Activated CD4-positive, alpha-beta T cell treated with anti-CD3 and anti-CD28 coated beads, Interleukin-2, Interleukin-4, amounts not matched to agents 100 ng/mL and 50 ng/mL, durations not matched to agents 16 hours and 8 hours (primary cell): ENCODE data around the gene COQ7.

Experiments used
- DNase-seq: peaks from one replicate; pipeline ENCODE4 v3.0.0-alpha.2; 2020; ENCODE audit warnings: low spot score

The COQ7 gene

DNA sequence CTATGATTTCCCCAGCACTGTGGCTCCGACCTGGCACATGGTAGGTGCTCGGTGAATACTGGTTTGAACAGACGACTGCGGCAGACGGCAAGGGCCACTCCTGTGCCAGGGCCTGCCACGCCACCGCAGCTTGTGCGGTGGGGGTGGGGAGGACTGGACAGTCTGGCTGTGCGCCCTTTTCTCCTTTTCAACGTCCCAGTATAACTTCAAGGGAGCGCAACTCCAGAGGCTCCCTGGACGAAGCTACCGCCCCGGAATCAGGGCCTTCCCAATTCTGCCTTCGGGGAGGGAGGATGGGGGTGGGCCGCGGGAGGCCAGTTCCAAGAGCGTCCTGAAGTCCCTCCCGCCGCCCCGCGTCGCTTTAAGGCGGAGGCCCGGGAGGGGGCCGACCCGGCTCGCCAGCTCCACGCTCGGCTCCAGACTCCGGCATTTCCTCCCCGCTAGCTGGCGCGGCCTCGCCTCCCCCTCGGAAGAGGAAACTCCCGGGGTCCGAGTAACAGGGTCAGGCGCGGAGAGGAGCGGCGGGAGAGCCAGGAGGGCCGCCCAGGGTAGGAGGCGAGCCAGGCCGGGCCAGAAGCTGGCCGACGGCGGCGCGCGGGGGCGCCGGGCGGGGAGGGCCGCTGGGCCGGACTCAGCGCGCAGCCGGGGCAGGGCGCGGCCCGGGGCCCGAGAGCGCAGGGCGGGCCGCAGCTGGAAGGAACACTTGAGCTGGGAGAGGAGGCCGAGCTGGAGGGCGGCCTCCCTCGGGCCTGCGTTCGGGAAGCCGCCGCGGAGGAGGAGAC is 46.4 kb downstream of the COQ7 start, which contains the start of gene ITPRIPL2:
Gene ITPRIPL2 (plus strand): TSS at position 388 of the 782 bp plus-strand sequence. CDS start 498 bp downstream, outside the sequence.
- peak; percentile 33 for DNase-seq

DNA sequence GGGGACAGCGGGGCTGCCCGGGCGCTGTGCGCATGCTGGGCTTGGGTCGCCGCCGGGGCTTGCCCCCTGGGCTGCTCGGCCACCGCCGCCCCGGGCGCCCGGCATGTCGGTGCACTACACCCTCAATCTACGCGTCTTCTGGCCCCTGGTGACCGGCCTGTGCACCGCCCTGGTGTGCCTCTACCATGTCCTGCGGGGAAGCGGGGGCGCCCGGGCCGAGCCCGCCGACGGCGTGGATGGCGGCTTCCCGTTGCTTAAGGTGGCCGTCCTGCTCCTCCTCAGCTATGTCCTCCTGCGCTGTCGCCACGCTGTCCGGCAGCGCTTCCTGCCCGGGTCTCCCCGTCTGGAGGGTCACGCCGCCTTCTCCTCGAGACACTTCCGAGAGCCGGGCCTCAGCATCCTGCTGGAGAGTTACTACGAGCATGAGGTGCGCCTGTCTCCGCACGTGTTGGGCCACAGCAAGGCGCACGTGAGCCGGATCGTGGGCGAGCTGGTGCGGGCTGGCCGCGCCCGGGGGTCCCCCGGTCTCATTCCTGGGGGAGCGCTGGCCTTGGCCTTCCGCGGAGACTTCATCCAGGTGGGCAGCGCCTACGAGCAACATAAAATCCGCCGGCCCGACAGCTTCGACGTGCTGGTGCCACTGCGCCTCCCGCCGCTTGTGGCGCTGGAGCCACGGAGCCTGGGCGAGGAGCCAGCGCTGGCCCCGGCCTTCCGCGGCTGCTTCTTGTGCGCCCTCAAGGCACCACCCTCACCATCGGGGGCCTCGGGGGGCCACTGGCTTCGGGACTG is 47.1 kb downstream of the COQ7 start:
- no peak for DNase-seq

DNA sequence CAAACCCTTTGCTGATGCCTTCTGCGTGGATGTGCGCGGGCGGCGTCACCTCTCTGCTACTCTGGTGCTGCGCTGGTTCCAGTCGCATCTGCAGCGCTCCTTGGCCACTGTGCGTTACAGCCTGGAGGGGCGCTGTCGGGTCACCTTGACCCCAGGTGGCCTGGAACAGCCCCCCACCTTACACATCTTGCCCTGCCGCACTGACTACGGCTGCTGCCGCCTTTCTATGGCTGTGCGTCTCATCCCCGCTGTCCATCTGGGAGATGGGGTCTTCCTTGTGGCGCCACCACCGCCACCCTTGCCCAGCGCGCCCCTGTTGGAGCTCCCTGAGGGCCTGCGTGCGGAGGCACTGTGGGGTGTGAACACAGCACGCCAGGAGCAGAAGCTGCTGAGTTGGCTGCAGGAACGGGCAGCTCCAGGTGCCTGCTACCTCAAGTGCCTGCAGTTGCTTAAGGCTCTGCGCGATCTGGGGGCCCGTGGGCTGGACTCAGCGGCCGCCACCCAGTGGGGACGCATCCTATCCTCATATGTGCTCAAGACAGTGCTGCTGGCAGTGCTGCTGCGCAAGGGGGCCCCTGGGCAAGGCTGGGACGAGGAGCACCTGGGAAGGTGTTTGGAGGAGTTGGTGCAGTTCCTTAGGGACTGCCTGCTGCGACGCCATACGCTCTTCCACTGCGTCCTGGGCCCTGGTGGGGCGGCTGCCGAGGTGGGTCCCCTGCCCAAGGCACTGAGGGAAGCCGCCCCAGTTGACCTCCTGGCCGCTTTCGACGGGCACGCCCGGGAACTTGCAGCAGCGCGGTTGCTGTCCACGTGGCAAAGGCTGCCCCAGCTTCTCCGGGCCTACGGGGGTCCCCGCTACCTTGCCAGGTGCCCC is 48.0 kb downstream of the COQ7 start:
- DNase-seq = no peak

DNA sequence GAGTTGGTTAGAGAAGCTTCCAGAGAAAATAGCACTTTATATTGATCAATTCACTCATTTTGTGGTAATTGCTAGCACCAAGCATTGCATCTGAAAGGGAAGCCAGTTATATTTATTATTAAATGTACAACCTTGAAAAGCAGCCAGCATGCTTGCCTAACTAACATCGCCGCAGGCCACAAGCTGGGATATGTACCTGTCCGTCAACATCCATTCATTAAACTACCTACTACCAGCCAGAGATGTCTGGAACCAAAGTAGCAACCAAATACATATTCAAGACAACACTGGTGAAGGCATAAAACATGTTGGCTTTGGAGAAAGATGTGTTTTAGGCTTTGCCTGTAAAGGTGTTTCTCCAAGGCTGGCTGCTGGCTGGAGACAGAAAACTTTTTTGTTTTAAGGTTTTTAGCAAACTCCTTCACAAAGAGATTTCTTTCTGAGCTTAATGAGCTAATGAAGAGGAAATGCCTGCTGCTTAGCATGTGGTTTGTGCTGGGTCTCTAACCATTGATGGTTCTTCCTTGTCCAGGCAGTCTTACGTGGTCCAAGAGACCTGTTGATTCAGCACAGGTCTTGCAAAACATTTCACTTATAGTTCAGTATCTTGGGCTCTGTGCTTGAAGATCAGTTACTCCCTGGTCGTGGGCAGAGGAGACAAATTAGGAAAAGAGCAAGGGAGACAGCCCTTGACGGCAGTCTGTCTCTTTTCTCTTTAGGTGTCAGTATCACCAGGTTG is 49.5 kb downstream of the COQ7 start:
- no peak for DNase-seq

DNA sequence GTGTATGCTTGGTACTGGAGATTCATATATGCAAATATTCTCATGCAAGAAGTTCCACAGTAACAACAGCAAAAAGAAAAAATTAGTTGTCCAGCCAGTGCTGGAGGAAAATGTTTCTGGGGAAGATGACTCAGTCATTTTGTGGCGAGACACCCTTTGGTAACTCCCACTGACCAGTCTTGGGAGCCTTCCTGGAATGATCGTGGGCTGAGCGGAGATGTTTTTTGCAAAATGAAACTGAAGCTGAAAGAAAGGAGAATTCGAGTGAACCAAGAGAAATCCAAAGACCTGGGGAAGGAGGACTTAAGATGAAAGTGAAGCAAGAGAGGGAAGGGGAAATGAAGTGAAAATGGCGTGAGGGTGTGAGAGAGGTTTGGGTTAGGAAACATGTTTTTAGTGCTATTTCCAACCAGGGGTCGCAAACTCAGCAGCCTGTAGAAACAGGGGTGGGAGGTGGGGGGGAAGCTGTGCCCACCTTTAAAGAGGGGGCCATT is 51.6 kb downstream of the COQ7 start:
- DNase-seq = peak; percentile 68

DNA sequence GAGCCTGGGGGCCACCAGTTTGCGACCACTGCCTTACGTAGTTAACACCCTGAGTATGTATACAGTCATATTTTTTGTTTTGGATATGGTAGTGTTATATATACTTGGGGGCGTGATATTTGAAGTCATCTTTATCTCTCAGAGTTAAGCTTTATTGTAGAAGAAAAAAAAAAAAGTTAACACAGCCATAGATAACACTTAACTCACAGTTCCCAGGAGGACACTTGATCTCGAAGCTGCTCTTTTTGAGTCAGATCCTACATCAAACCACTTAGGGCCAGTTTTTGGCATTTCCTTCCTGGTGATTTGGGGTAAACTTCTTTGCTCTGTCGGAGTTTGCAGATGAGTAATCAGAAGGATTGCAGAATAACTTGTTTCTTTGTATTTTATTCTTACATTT is 52.1 kb downstream of the COQ7 start:
- DNase-seq = peak; percentile 71

DNA sequence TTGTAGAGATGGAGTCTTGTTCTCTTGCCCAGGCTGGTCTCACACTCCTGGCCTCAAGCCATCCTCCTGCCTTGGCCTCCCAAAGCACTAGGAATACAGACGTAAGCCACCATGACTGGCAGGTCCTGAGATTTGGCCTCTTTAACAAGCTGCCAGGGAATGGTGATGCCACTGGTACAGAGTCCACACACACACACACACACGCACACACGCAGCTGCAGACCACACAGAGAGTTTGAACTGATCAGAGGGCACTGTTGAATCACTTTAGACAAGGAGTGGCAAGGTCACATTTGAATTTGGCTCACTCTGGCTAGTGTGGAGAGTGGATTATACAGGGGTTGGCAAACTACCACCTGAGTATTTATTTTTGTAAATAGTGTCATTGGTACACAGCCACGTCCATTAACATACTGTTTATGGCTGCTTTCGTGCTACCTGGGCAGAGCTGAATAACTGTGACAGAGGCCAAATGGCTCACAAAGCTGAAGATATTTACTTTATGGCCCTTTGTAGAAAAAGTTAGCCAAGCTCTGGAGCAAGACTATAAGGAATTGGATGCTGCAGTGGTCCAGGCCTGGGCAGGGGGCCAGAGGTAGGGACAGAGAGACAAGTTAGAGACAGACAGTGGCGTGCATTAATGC is 56.2 kb downstream of the COQ7 start:
- no peak for DNase-seq

DNA sequence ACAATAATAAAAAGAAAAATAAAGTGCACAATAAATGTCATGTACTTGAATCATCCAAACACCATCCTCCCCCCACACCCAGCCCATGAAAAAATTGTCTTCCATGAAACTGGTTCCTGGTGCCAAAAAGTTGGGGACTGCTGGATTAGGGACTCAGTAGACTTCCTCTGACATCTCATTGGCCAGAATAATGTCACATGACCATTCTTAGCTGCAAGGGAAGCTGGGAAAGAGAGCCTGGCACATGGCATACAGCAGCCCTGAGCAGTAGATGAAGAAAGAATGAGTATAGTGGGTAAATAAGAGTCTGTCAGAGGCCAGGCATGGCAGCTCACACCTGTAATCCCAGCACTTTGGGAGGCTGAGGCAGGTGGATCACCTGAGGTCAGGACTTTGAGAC is 58.9 kb downstream of the COQ7 start:
- DNase-seq = no peak

DNA sequence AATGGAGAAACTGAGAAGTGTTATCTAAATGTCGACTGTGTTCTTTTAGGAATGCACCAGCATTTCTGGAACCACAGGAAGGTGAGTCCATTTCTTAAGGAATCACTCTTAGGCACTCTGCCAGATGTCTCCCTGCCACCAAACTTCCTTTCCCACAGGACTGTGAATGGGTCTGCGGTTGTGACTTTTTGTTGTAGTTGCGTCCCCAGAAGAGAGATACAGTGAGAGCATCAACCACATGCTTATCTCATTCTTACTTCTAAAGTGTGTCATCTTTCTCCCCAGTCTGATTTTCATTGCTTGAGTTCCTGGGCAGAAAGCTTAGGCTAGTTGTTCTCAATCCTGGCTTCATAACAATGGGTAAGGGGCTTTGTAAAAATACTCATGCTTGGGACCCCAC is 59.8 kb downstream of the COQ7 start:
- peak; percentile 76 for DNase-seq

DNA sequence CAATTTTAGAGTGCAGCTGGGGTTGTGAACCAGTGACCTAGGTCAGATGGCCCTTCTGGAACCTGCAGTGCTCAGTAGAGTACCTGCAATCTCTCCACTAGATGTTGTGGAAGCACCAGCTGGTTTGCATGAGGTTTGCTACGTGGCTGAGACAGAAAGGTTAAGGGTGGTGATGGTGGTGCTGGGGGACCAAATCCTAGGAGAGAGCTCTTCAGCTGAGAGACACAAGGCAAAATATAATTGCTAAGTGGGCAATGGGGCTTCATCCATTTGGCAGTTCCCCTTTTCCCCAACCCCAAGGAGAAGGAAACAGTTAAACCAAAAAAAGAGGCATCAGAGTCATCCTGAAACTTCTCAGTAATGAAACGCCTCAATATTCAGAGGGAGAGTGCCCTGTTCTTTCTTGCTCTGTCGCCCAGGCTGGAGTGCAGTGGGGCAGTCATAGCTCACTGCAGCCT is 60.3 kb downstream of the COQ7 start:
- DNase-seq = peak; percentile 74

DNA sequence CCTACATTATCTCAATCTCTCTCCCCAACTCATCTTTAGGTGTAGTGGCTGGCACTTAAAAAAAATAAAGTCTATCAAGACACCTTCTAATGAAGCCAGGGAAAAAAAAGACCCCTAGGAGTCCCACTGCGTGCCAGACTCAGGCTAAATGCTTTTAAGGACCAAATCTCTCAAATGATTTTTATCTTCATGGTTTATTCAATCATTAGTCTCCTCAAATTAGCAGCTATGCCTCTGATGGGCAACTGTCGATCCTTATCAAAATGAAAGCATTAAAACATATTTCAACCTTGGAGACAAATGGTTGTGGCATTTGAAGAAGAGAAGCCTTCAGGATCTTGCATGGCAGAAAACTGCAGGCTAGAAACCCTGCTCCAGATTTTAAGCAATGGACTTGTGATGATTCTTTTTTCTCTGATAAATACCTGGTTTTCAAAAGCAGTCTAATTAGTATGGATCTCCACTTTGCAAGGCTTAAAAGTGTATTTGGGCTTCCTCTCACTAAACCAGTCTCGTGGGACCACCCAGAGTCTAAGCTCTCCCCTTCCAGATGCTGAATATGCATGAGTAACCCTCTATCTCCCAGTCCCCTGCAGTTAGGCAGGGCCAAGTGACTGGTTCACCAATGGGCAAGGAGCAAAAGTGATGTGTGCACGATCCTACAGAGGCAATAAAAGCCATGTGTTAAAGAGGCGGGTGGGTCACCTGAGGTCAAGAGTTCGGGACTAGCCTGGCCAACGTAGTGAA is 61.2 kb downstream of the COQ7 start:
- DNase-seq = no peak
